Fibroblast of skin of left biceps (primary cell): ENCODE results near the gene DDX46.
"Not testable (repeated sequence)": the region's sequence is repeated elsewhere in the genome, so short reads cannot be mapped to it uniquely, and the experiment has no call there.

Experiments
- DNase-seq, 2 experiments: peaks; one replicate each; pipeline ENCODE4 v3.0.0-alpha.2; 2013; ENCODE audit warnings: low read depth in 2 of 2

Gene DDX46

DNA sequence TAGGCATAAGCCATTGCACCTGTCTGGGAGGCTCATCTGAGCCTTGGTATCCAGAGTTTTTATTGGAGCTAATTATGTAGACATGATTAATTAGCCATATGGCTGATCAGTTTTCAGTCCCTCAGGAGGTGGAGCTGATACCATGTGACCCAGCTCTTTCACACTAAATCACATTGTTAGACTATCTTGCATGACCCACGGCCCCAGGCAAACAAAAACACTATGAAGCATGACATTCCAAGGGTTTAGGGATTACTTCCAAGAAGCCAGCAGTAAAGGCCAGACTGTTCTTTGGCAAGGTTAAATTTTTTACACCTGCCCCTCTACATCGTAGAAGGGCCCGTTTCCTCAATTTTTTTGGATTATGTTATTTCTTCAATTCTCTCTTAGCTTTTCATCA, 82.2 kb downstream of the DDX46 start:
- DNase-seq = no peak

DNA sequence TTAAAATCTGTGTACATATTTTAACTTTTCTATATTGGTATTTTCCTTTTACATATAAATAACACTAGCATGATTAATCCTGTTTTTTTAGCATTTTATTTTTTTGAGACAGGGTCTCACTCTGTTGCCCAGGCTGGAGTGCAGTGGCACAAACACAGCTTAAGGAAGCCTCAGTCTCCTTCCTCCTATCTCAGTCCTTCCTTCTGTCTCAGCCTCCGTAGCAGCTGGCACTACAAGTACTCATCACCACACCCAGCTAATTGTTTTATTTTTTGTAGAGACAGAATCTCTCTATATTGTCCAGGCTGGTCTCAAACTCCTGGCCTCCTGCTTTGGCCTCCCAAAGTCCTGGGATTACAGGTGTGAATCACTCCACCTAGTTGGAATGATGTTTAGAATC, 85.7 kb downstream of the DDX46 start:
- DNase-seq = no peak

DNA sequence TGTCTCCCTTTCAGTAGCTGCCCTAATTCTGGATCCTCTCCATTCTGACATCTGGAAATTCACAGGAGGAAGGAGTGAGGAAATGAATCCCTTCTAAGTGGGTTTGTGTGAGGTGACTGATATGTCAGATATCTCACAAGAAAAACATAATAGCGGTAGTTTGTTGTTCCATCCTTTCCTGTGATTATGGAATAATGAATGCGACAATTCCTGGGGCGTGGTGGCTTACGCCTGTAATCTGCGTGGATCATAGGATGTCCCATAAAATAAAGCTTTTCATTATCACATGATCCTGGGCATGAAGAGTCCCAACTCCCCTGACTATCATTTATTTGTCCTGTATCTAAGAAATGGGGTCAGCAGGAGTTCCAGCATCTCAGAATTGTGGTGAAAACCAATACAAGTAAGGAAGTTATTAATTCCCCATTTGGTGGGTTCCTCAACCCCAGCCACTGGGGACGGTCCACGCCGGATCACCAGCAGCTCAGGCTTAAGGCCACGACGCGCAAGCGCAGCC, 86.8 kb downstream of the DDX46 start:
- DNase-seq = no peak

DNA sequence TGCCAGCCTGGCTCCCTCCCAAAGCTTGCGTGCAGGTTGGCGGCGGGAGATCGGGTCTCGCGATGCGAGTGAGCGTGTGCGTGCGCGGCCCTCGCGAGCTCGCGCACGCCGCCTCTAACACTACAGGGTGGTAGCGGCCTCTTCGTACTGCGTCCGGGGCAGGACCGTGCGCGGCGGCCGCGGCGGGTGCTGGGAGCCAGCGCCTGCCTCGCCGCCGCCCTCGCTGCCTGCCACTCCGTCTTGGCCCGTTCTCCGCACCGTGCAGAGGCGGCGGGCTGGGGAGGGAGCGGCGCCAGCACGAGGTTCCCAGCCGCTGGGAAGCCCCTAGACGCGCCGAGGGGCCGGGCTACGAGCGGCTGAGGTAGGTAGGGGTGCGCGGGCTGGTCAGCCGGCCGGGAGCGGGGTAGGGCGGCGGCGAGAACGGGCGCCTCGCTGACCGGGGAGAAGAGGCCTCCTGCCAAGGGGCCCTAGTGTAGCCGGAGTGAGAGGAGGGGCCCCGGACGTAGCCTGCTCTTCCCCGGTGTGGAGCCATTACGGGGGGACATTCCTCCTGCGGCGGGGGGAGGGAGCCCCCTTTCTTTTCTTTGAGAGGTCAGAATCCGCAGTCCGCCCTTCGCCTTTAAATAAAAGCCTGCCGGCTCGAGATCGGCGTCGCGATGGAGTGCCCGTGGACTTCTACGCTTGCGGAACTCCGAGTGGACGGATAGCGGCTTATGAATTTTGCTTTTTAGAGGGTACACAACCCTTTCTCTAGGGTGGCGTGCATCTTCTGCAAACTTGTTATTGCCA, 87.5 kb downstream of the DDX46 start, which contains the start of gene C5orf24:
TSS of gene C5orf24 (plus strand) at position 117 of the 789 bp plus-strand sequence. CDS start 8,933 bp downstream, outside the sequence.
- peak; percentile 86 for DNase-seq

DNA sequence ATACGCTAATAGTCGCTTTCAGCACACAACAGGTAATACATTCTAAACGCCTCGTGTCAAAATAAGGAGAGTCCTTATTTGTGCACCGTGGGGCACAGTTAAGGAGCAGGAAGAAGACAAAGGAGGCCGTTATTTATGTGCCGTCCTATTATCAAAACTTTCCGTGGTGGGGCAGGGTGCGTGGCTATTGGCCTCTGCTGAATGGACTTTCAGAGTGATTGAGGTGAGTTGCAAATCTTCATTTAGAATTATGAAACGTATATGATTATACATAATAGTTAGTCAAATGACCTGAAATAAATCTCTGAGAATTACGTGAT, 88.0 kb downstream of the DDX46 start:
- DNase-seq = no peak

DNA sequence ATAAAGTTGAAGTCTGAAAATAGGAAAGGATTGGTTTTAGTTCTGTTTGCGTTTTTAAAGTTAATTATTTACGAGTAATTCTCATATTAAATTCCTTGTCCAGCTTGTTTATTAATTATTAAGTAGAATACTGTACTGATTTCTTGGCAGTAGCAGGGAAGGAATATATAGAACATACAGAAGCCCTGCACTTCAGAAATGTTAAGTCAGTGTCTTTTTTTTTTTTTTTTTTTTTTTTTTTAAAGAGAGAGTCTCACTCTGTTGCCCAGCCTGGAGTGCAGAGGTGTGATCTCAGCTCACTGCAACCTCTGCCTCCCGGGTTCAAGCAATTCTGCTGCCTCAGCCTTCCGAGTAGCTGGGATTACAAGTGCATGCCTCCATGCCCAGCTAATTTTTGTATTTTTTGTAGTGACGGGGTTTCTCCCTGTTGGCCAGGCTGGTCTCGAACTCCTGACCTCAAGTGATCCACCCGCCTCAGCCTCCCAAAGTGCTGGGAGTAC, 90.9 kb downstream of the DDX46 start:
- not testable (repeated sequence) for DNase-seq

DNA sequence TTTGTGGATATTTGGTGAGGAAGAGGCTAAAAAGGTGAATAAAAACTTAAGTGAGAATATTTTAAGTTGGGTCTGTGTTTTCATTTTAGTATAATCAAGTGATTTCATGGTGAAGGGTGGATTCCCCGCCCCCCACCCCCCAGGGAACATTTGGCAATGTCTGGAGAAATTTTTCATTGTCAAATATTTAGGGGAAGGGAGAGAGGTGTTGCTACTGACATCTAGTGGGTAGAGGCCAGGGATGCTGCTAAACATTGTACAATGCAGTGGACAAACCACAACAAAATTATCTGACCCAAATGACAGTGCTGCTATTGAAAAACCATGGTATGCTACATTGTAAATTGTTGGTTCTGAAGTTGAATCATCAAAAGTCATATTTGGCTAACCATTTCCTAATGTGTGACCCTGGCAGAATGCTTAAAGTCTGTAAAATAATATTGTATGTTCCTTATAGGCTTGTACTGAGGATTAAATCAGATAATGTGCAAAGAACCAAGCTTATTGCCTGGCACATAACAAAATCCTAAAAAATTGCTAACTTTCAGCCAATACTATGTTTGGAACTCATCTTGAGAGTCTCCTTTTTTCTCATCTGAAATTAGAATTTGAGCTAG, 92.8 kb downstream of the DDX46 start:
- DNase-seq = no peak

DNA sequence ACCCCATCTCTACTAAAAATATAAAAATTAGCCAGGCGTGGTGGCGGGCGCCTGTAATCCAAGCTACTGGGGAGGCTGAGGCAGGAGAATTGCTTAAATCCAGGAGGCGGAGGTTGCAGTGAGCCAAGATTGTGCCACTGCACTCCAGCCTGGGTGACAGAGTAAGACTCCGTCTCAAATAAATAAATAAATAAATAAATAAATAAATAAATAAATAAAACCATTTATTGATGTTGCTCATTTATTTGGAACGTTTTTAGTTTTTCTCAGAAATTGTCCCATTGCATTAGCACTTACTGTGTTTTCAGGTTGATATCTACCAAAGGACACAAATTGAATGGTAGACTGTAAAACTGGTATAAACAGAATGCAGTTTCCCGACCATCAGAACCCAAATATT, 97.9 kb downstream of the DDX46 start:
- DNase-seq = not testable (repeated sequence)

DNA sequence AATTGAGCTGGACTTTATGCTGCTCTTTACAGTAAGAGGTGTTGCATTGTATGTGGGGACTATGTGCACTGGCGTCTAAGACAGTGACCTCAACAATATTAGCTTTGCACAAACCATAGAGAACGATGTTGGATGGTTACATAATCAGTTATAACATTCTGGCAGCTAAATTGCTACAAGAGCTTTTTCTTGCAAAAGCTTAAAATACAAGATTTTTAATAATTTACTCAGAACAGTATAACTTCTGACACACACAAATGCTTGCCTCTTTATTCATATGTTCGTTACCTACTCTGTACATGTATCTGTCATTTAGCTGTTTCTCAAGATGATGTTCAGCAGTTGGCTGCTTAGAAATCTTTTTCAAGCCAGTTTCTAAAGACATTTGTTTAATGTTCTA, 98.8 kb downstream of the DDX46 start:
- DNase-seq = no peak

DNA sequence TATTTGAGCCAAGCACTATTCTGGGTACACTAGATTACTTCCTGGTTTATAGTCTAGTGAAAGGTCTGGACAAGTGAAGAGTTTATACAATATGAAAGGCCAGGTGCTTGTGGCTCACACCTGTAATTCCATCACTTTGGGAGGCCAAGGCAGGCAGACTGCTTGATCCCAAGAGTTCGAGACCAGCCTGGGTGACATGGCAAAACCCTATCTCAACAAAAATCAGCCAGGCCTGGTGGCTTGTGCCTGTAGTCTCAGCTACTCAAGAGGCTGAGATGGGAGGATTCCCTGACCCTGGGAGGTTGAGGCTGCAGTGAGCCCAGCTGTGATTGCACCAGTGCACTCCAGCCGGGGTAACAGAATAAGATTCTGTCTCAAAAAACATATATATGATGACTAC, 106.1 kb downstream of the DDX46 start:
- DNase-seq = no peak

DNA sequence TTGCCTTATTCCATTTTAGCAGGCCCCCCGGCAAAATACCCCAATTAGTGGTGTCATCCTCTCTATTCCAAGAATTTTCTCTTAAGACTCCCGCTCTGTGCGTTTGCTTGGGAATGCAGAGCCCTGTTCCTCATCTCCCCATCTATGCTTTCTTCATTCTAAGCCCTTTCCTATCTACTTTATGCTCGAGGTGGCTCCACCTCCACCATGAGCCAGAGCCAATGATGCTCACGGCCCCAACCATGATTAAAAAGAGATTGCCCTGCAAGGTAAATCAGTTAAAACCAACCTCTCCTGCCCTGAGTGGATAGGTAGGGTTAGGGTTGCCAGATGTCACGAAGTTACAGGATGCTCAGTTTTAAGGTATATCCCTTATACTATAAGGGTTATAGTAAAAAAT, 114.9 kb downstream of the DDX46 start:
- DNase-seq = no peak

DNA sequence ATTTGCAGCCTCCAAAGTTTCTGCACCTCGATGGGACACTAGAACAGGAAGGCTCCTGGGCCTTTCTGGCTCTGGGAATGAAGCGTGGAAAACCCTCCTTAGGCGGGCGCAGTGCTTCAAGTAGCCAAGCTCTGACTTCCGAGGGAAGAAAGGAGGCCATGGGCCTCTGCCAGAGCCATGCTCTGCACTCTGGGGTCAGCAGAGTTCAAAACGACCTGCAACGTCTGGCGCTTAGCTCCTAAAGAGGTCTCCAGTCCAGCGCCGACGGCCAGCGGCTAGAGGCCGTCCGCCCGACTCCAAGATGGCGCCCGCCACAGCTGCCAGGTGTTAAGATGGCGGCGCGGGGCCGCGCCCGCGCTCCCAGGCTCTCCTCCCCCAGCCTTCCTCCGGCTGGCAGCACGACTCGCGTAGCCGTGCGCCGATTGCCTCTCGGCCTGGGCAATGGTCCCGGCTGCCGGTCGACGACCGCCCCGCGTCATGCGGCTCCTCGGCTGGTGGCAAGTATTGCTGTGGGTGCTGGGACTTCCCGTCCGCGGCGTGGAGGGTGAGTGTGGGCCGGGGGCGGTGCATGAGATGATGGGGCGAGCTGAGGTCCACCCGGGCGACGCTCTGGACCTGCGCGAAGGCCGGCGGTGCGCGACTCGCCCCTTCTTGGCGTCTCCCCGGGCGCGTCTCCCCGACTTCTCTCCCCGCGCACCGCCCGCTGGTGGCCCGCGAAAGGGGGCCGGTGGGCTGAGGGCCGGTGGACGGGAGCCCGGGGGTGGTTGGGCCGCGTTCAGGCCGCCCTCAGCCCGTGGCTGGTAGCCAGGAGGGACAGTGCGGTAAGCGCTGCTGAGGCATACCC, 115.6 kb downstream of the DDX46 start, which contains the start of gene TXNDC15:
TSS of gene TXNDC15 (plus strand) at position 385 of the 844 bp plus-strand sequence. CDS start at position 442, 57 bp downstream.
- peak; percentile 51 to 58 for DNase-seq

DNA sequence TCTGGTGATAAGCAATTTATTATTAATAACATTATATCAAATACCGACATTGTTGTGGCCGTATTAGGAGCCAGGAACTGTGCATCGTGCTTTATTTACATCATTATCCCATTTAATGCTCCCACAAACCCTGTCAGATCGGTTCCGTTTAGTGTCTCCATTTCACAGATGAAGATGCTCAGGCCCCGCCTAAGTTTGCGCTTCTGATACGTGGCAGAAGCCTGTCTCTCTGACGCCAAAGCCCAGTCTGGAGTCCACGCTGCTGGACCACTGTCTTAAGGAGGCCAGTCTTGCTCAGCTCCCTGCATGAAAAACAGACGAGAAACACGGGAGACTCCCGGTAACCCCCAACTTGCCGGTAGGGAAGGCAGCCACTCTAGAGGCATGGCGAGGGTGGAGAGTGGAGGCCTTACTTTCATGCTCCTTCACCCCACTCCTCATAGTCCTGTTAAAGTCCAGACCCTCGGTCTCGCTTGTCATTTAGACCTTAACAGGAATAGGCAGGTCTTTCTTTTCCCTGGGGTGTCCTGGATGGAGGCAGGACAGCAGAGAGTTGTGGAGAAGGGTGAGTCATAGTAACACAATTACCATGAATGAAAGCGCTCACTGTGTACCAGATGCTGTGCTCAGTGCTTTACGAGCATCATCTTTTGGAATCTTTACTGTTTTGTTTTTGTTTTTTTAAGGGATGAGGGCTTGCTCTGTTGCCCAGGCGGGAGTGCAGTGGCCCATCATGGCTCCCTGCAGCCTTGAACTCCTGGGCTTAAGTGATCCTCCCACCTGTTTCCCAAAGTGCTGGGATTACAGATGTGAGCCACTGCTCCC, 116.5 kb downstream of the DDX46 start:
- DNase-seq = peak; percentile 59 to 60

DNA sequence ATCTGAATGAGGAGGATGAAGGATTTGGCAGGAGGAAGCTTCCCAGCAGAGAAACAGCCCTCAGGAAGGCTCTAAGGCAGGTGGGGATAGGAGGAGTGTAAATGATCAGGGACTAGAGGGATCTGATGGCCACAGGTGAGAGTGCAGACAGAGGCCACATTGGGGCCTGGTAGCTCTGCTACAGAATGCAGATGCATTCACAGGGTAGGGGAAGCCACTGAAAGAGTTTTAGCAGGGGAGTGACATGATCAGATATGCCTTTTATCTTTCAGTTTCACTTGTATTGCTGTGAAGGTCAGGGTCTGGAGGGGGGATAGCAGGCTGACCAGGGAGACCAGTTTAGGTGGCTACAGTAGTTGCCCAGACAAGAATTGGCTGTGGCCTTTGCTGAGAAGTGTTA, 118.6 kb downstream of the DDX46 start:
- no peak for DNase-seq

DNA sequence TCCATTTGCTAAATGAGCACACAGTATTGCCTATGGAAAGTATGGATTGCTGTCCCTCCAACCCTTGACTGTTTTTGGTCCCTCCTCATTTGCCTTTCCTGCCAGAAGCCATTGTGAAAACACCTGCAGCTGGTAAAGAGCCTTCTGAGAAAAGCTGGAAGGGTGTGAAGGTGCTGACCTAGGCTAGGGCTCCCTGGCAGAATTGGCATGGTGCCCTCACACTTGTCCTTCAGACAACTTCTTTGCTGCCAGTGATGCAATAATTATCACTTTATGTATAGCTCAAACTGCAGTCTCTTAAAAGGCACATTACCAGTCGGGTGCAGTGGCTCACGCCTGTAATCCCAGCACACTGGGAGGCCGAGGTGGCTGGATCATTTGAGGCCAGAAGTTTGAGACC, 119.8 kb downstream of the DDX46 start:
- DNase-seq = no peak

DNA sequence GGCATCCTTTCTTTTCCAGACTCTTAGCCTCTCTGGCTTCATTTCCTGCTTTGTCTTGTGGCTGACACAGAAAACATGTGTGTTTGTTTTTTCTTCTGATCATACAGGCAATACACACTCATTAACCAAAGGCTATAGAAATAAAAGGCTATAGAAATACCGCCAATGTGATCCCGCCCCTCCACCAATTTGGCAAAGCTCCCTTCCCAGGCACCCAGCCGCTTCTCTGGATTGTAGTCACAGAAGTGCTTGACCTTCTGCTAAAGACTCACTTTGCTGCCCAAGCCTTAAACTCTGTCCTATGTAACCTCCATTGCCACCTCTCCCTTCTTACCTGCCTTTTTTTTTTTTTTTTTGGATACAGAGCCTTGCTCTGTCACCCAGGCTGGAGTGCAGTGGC, 120.9 kb downstream of the DDX46 start:
- no peak for DNase-seq
